ENCODE results near the gene TMEM39B.
"Not testable (repeated sequence)": the region's sequence is repeated elsewhere in the genome, so short reads cannot be mapped to it uniquely, and the experiment has no call there.

TMEM39B gene

GRCh38 chr1:32113436-32113835 is 40.7 kb downstream of the TMEM39B start:
- not testable (repeated sequence) for DNase-seq (ENCODE audit: low read depth)

- no peak for DNase-seq (ENCODE audit: low read depth)
Observed at GRCh38 chr1:32114420-32114819, 41.7 kb downstream of the TMEM39B start.

- no peak for DNase-seq (ENCODE audit: low read depth)
Observed at GRCh38 chr1:32115496-32115895, 42.8 kb downstream of the TMEM39B start.

GRCh38 chr1:32116531-32116930 is 43.8 kb downstream of the TMEM39B start:
- no peak for DNase-seq (ENCODE audit: low read depth)

GRCh38 chr1:32122151-32122550 is 49.4 kb downstream of the TMEM39B start:
- DNase-seq (ENCODE audit: low read depth) = no peak

GRCh38 chr1:32123361-32123760 is 50.6 kb downstream of the TMEM39B start:
- DNase-seq (ENCODE audit: low read depth) = not testable (repeated sequence)

GRCh38 chr1:32125313-32125712 is 52.6 kb downstream of the TMEM39B start:
- DNase-seq (ENCODE audit: low read depth) = no peak

- DNase-seq (ENCODE audit: low read depth) = no peak
Observed at GRCh38 chr1:32126770-32127169, 54.0 kb downstream of the TMEM39B start.

- DNase-seq (ENCODE audit: low read depth) = no peak
Observed at GRCh38 chr1:32127409-32128198, 54.9 kb downstream of the TMEM39B start.

GRCh38 chr1:32128479-32128878 is 55.7 kb downstream of the TMEM39B start:
- DNase-seq (ENCODE audit: low read depth) = no peak

- no peak for DNase-seq (ENCODE audit: low read depth)
Observed at GRCh38 chr1:32128964-32129363, 56.2 kb downstream of the TMEM39B start.

- DNase-seq (ENCODE audit: low read depth) = not testable (repeated sequence)
Observed at GRCh38 chr1:32133950-32134280, 61.2 kb downstream of the TMEM39B start.

- no peak for DNase-seq (ENCODE audit: low read depth)
Observed at GRCh38 chr1:32137111-32137510, 64.4 kb downstream of the TMEM39B start.

- DNase-seq (ENCODE audit: low read depth) = no peak
Observed at GRCh38 chr1:32138965-32139364, 66.2 kb downstream of the TMEM39B start.

- DNase-seq (ENCODE audit: low read depth) = no peak
Observed at GRCh38 chr1:32142446-32143301, 69.9 kb downstream of the TMEM39B start.

- DNase-seq (ENCODE audit: low read depth) = not testable (repeated sequence)
Observed at GRCh38 chr1:32143302-32143695, 70.6 kb downstream of the TMEM39B start.

GRCh38 chr1:32144033-32144432 is 71.3 kb downstream of the TMEM39B start:
- DNase-seq (ENCODE audit: low read depth) = no peak

- not testable (repeated sequence) for DNase-seq (ENCODE audit: low read depth)
Observed at GRCh38 chr1:32147799-32148198, 75.1 kb downstream of the TMEM39B start.

GRCh38 chr1:32150847-32151246 is 78.1 kb downstream of the TMEM39B start:
- DNase-seq (ENCODE audit: low read depth) = no peak

GRCh38 chr1:32151319-32151787 is 78.6 kb downstream of the TMEM39B start:
- DNase-seq (ENCODE audit: low read depth) = no peak
